ENCODE measurements around the gene NKX3-2. TPM values are rescaled to one million over a fixed set of nuclear protein-coding genes. Genes with fewer than 3 reads are reported as not detected.

Gene NKX3-2
- total and polyA plus RNA-seq, 12 donors = not detected

- DNase-seq (no peak), ATAC-seq (no peak)
- peaks cover 0 to 48% (median 14%) of the 10 kb centered on the region in 7 donors for H3K27me3 ChIP-seq
- WGBS, 2 donors = 88 to 91% methylated on average over 1 of the region's 1 CpG
- TF ChIP-seq, protein P1, sequence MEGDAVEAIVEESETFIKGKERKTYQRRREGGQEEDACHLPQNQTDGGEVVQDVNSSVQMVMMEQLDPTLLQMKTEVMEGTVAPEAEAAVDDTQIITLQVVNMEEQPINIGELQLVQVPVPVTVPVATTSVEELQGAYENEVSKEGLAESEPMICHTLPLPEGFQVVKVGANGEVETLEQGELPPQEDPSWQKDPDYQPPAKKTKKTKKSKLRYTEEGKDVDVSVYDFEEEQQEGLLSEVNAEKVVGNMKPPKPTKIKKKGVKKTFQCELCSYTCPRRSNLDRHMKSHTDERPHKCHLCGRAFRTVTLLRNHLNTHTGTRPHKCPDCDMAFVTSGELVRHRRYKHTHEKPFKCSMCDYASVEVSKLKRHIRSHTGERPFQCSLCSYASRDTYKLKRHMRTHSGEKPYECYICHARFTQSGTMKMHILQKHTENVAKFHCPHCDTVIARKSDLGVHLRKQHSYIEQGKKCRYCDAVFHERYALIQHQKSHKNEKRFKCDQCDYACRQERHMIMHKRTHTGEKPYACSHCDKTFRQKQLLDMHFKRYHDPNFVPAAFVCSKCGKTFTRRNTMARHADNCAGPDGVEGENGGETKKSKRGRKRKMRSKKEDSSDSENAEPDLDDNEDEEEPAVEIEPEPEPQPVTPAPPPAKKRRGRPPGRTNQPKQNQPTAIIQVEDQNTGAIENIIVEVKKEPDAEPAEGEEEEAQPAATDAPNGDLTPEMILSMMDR (IDR thresholded peaks at IDR 0.05) = no peak
- no peaks in the 10 kb centered on the region for H3K4me1 ChIP-seq
- peaks cover 0 to 5% (median 0%) of the 10 kb centered on the region in 11 donors for H3K9me3 ChIP-seq
- H3K36me3 ChIP-seq = no peaks in the 10 kb centered on the region
- H3K27ac ChIP-seq = no peak overlapping the region
- no peak overlapping the region for H3K4me3 ChIP-seq
- intact Hi-C loops (cut with DNase I) = no loop called here
Observed at GRCh38 chr4:13495753-13496152, 48.6 kb downstream of the NKX3-2 start.

DNA sequence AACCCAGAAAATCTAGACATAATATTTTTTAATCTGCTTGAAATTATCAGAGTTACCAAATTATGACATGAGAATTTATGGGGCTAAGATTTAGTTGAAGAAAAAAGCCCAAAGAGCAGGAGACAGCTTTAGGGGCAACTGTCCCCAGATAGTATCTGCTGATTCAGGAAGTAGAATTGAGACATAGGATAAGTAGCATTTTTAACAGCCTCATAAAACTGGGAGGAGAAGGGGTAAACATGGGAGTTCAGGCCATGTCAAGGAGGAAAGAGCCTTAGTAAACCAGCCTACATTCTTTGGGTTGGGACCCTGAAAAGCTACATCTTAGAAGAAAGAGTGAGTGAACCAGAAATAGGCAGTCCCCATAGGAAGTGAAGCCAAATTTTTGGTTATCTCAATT, 50.5 kb downstream of the NKX3-2 start:
- DNase-seq = no peak
- Histone ChIP-seq H3K9me3 (peaks cover 0 to 5% (median 0%) of the 10 kb centered on the region in 11 donors), H3K27me3 (peaks cover 0 to 41% (median 12%) of the 10 kb centered on the region in 7 donors), H3K27ac (no peak overlapping the region), H3K4me3 (no peak overlapping the region), H3K4me1 (no peaks in the 10 kb centered on the region), H3K36me3 (no peaks in the 10 kb centered on the region)
- intact Hi-C loops (cut with DNase I) = no loop called here
- ATAC-seq = no peak
- TF ChIP-seq, protein P1 (IDR thresholded peaks at IDR 0.05) = no peak

- DNase-seq = no peak
Observed at GRCh38 chr4:13492747-13493146, 51.6 kb downstream of the NKX3-2 start.

More at GRCh38 chr4:13492747-13493146, 51.6 kb downstream of the NKX3-2 start:
- H3K27me3 ChIP-seq = peaks cover 0 to 47% (median 12%) of the 10 kb centered on the region in 7 donors
- H3K36me3 ChIP-seq = no peaks in the 10 kb centered on the region
- no peaks in the 10 kb centered on the region for H3K4me1 ChIP-seq
- TF ChIP-seq, protein P1 (IDR thresholded peaks at IDR 0.05) = no peak
- peaks cover 0 to 8% (median 0%) of the 10 kb centered on the region in 11 donors for H3K9me3 ChIP-seq
- intact Hi-C loops (cut with DNase I) = no loop called here
- WGBS, 2 donors = 83 to 86% methylated on average over 3 of the region's 3 CpGs
- H3K4me3 ChIP-seq = no peak overlapping the region
- H3K27ac ChIP-seq = no peak overlapping the region
- no peak for ATAC-seq

Other genes starting within 250 kb of the NKX3-2 start
- gene RAB28, start 60.2 kb downstream of the NKX3-2 start, total RNA-seq = 10 to 100 TPM; 13.5 to 27.5 (median 21.6) TPM
- gene RAB28, start 60.2 kb downstream of the NKX3-2 start, polyA plus RNA-seq = 10 to 100 TPM; 12.7 to 18.9 TPM
- 10 to 100 TPM; 16.7 to 28.1 (median 23.6) TPM for gene BOD1L1, start 83.2 kb upstream of the NKX3-2 start, total RNA-seq
- 10 to 100 TPM in 1 of 2 donors, 1 to 10 TPM in 1; 7.9 to 15.4 TPM for gene BOD1L1, start 83.2 kb upstream of the NKX3-2 start, polyA plus RNA-seq

All from heart right ventricle (tissue), 16 donors.